OCI-LY3 (cell line): ENCODE data around the gene MTA1.

Experiments used
- H2AFZ ChIP-seq: fragments of 200-600, 300-600 bp; shearing (Covaris generic); 2 replicates; pipeline ENCODE4 v1.6.0; 2014; ENCODE audit warnings: antibody characterized with exemption, low read depth, low read length
- H3K27ac ChIP-seq: fragments of 200-600, 300-600 bp; sonication (generic); 2 replicates; pipeline ENCODE4 v1.5.1; 2014; ENCODE audit warnings: mild to moderate bottlenecking, low read length, moderate library complexity, mixed read lengths
- H3K27me3 ChIP-seq: fragments of 200-600, 300-600 bp; sonication (generic); 2 replicates; pipeline ENCODE4 v1.6.1; 2014; ENCODE audit warnings: low read depth, low read length, mixed read lengths
- H3K36me3 ChIP-seq: fragments of 200-600, 300-600 bp; sonication (generic); replicated peaks from 2 replicates; pipeline ENCODE3; 2014; ENCODE audit warnings: low read depth, low read length, mixed read lengths
- H3K4me1 ChIP-seq: fragments of 300-600, 200-600 bp; sonication (generic); 2 replicates; pipeline ENCODE4 v1.6.1; 2014; ENCODE audit warnings: low read length, mixed read lengths
- H3K4me2 ChIP-seq: fragments of 200-600, 300-600 bp; sonication (generic); 2 replicates; pipeline ENCODE4 v1.6.1; 2014; ENCODE audit warnings: low read length, mixed read lengths
- H3K4me3 ChIP-seq: fragments of 300-600, 200-600 bp; sonication (generic); 2 replicates; pipeline ENCODE4 v1.5.1; 2014; ENCODE audit warnings: antibody characterized with exemption, mild to moderate bottlenecking, low read length, moderate library complexity
- H3K79me2 ChIP-seq: fragments of 300-600, 200-600 bp; shearing (Covaris generic); 2 replicates; pipeline ENCODE4 v1.6.1; 2014; ENCODE audit warnings: mild to moderate bottlenecking, low read length, mixed read lengths
- H3K9ac ChIP-seq: fragments of 300-600, 200-600 bp; shearing (Covaris generic); 2 replicates; pipeline ENCODE4 v1.6.0; 2014; ENCODE audit warnings: mild to moderate bottlenecking, low read length, moderate library complexity
- H3K9me3 ChIP-seq: fragments of 200-600, 300-600 bp; shearing (Covaris generic); 2 replicates; pipeline ENCODE4 v1.6.1; 2014; ENCODE audit warnings: low read length, mixed read lengths; ENCODE audit not compliant: insufficient read depth
- H4K20me1 ChIP-seq: fragments of 200-600, 300-600 bp; sonication (generic); 2 replicates; pipeline ENCODE4 v1.6.1; 2016; ENCODE audit warnings: low read length, mixed read lengths; ENCODE audit not compliant: insufficient read depth
- EZH2phosphoT487 ChIP-seq: fragments of 200-600 bp; shearing (Covaris generic); IDR thresholded peaks from 2 replicates; pipeline ENCODE4 v1.6.1; 2018; ENCODE audit warnings: antibody characterized with exemption, mixed run types, low read depth
- TF ChIP-seq, protein P1 (sequence below): fragments of 200-600, 300-600 bp; sonication (generic); IDR thresholded peaks from 2 replicates; pipeline ENCODE4 v1.5.1; 2014; ENCODE audit warnings: antibody characterized with exemption, low read length, low read depth

MTA1 gene

DNA sequence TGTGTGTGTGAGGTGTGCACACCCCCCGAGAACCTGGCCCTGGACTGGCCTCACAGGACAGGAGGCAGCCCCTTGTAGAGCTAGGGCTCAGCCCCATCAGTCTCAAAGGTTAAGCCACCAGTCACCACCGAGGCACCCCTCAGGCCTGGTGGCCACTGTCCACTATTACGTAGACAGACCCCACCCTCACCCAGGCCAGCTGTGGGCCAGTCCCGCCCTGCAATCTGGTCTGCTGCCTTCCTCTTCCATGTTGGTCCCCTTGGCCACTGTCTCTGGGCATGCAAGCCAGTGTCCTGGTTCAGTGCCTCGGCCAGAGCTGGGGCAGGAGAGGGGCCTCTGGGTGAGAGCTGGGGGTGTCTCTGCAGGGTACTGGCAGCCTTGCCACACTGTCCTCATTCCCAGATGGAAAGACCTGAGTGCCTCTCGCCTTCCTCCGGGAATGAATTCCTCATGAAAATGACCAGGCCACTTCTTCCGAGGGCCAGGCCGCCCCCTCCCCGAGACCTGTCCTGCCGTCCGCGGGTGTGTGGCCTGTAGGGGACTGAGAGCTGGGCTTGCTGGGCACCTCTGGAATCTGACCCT is 22.2 kb upstream of the MTA1 start:
- Histone ChIP-seq H3K4me3 (peak overlapping the region; percentile 93), H3K4me2 (peak overlapping the region; percentile 84), H3K79me2 (peaks cover 17% of the 10 kb centered on the region), H3K27me3 (no peaks in the 10 kb centered on the region), H3K4me1 (peaks cover 16% of the 10 kb centered on the region), H4K20me1 (no peaks in the 10 kb centered on the region), H3K9me3 (peaks cover 10% of the 10 kb centered on the region), H3K36me3 (peaks cover 32% of the 10 kb centered on the region), H3K9ac (peak overlapping the region; percentile 89), H3K27ac (peak overlapping the region; percentile 49), H2AFZ (no peak overlapping the region)
- TF ChIP-seq EZH2phosphoT487 = no peak
- TF ChIP-seq, protein P1, sequence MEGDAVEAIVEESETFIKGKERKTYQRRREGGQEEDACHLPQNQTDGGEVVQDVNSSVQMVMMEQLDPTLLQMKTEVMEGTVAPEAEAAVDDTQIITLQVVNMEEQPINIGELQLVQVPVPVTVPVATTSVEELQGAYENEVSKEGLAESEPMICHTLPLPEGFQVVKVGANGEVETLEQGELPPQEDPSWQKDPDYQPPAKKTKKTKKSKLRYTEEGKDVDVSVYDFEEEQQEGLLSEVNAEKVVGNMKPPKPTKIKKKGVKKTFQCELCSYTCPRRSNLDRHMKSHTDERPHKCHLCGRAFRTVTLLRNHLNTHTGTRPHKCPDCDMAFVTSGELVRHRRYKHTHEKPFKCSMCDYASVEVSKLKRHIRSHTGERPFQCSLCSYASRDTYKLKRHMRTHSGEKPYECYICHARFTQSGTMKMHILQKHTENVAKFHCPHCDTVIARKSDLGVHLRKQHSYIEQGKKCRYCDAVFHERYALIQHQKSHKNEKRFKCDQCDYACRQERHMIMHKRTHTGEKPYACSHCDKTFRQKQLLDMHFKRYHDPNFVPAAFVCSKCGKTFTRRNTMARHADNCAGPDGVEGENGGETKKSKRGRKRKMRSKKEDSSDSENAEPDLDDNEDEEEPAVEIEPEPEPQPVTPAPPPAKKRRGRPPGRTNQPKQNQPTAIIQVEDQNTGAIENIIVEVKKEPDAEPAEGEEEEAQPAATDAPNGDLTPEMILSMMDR = no peak

GRCh38 chr14:105398044-105398725 is 21.4 kb upstream of the MTA1 start, which contains the start of gene TEX22:
Gene TEX22 (plus strand): TSS chr14:105398538. CDS start chr14:105399341, 803 bp downstream.
- Histone ChIP-seq H3K36me3 (peaks cover 32% of the 10 kb centered on the region), H3K4me3 (peak within 1 kb of the TSS; percentile 93), H3K9me3 (peaks cover 10% of the 10 kb centered on the region), H3K4me2 (peak within 1 kb of the TSS; percentile 84), H3K27me3 (no peaks in the 10 kb centered on the region), H3K9ac (peak within 1 kb of the TSS; percentile 89), H2AFZ (peak within 1 kb of the TSS; percentile 10; the same call in 1 of the 2 replicates), H3K27ac (peak within 1 kb of the TSS; percentile 49), H4K20me1 (no peaks in the 10 kb centered on the region), H3K4me1 (peaks cover 16% of the 10 kb centered on the region), H3K79me2 (peaks cover 17% of the 10 kb centered on the region)
- TF ChIP-seq, protein P1 = no peak; the same call in 1 of the 2 replicates

- Histone ChIP-seq H3K36me3 (peaks cover 38% of the 10 kb centered on the region), H3K79me2 (peaks cover 17% of the 10 kb centered on the region), H3K27me3 (no peaks in the 10 kb centered on the region), H3K4me3 (peak overlapping the region; percentile 93), H4K20me1 (no peaks in the 10 kb centered on the region), H3K9me3 (peaks cover 10% of the 10 kb centered on the region), H3K27ac (peak overlapping the region; percentile 49), H3K9ac (peak overlapping the region; percentile 89), H3K4me1 (peaks cover 17% of the 10 kb centered on the region), H2AFZ (no peak overlapping the region), H3K4me2 (peak overlapping the region; percentile 84)
- no peak for TF ChIP-seq EZH2phosphoT487
- TF ChIP-seq, protein P1 = no peak
Measured at GRCh38 chr14:105398726-105399465, 20.7 kb upstream of the MTA1 start.

DNA sequence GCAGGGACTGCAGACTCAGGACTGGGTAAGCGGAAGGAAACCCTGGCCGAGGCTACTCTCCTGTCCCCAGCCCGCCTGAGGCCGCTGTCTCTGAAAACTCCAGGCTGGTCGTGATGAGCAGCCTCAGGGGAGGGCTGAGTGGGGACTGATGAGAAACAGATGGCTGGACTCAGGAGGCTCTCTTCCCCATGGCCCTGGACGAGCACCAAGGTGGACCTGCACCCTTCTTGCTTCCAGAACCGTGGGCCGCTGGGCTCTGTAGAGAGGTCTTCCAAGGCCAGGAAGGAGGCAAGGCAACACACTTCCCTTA is 20.2 kb upstream of the MTA1 start:
- no peak overlapping the region for H3K9ac ChIP-seq

More for the DNA sequence above, 20.2 kb upstream of the MTA1 start:
- Histone ChIP-seq H3K4me2 (peak overlapping the region; percentile 84), H3K27ac (no peak overlapping the region), H3K79me2 (peaks cover 17% of the 10 kb centered on the region), H3K4me1 (peaks cover 23% of the 10 kb centered on the region), H4K20me1 (no peaks in the 10 kb centered on the region), H3K4me3 (peak overlapping the region; percentile 93), H3K27me3 (no peaks in the 10 kb centered on the region), H3K36me3 (peaks cover 41% of the 10 kb centered on the region), H3K9me3 (peaks cover 10% of the 10 kb centered on the region), H2AFZ (no peak overlapping the region)
- TF ChIP-seq EZH2phosphoT487 = no peak
- TF ChIP-seq, protein P1 = no peak
